Endothelial cell of umbilical vein (primary cell): ENCODE results near the gene CTBP2. TPM values are rescaled to one million over a fixed set of nuclear protein-coding genes. Genes with fewer than 3 reads are reported as not detected.

ENCODE experiments used
- BruUV-seq: library from RNA; stranded (reverse); fragments of 400-500 nt; replicated peaks from 2 replicates; lab custom pipeline; 2021; lab: Mats Ljungman, UMichigan
- CTCF ChIA-PET: fragments of 300-600, 350-600 bp; sonication (Branson Sonifier 250); formaldehyde crosslinking; loops from one replicate; lab custom pipeline; 2021; ENCODE audit warnings: antibody characterized with exemption, inconsistent platforms; lab: Charles Lee
- POLR2A ChIA-PET: fragments of 300-600, 350-600 bp; sonication (Branson Sonifier 250); formaldehyde crosslinking; loops from one replicate; lab custom pipeline; 2021; ENCODE audit warnings: antibody characterized with exemption, inconsistent platforms; lab: Charles Lee
- DNase-seq: peaks from one replicate; pipeline ENCODE4 v3.0.0-alpha.2; 2011; ENCODE audit warnings: low read depth, low spot score
- FAIRE-seq: peaks from 2 replicates; lab custom pipeline; 2011; peaks lifted over from hg19 to GRCh38; lab: Jason Lieb, UNC
- H2AFZ ChIP-seq: 2 replicates; pipeline ENCODE4 v1.6.0; 2012; ENCODE audit warnings: low read depth, low read length, control low read depth, inconsistent platforms
- H3K27ac ChIP-seq: 2 replicates; pipeline ENCODE4 v1.5.1; 2011; ENCODE audit warnings: low read depth, mild to moderate bottlenecking, control low read depth, low read length, moderate library complexity; ENCODE audit not compliant: insufficient read depth
- H3K27me3 ChIP-seq, 2 experiments: 2 replicates each; pipeline versions ENCODE4 v1.6.0 to v1.6.1; 2011; ENCODE audit warnings: low read length in 2 of 2, mixed read lengths in 1 of 2; ENCODE audit not compliant: control insufficient read depth in 2 of 2, insufficient read depth in 2 of 2
- H3K36me3 ChIP-seq, 2 experiments: 2 replicates in 1 of 2; 3 replicates in 1 of 2; pipeline ENCODE4 v1.5.1; 2011; ENCODE audit warnings: low read length in 2 of 2, mild to moderate bottlenecking in 1 of 2, moderate library complexity in 1 of 2; ENCODE audit not compliant: control insufficient read depth in 2 of 2, insufficient read depth in 2 of 2; ENCODE audit errors: extremely low read depth in 1 of 2
- H3K4me1 ChIP-seq: 3 replicates; pipeline ENCODE4 v1.5.1; 2011; ENCODE audit warnings: mild to moderate bottlenecking, low read length; ENCODE audit not compliant: control insufficient read depth, insufficient read depth; ENCODE audit errors: extremely low read depth
- H3K4me2 ChIP-seq: 2 replicates; pipeline ENCODE4 v1.6.1; 2011; ENCODE audit warnings: low read length, control low read depth, mixed read lengths; ENCODE audit not compliant: insufficient read depth
- H3K4me3 ChIP-seq, 3 experiments: fragments of 200-600 bp in 1 of 3; sonication (generic), shearing (Covaris generic) in 1 of 3; replicated peaks in 1 of 3; 2 replicates each; pipeline ENCODE4 v1.5.1; 2011 to 2016; ENCODE audit warnings: control low read depth in 3 of 3, low read length in 3 of 3, mild to moderate bottlenecking in 2 of 3, inconsistent platforms in 1 of 3, low read depth in 1 of 3, moderate library complexity in 1 of 3; ENCODE audit not compliant: insufficient read depth in 1 of 3
- H3K79me2 ChIP-seq: 2 replicates; pipeline ENCODE4 v1.6.0; 2012; ENCODE audit warnings: low read length, inconsistent platforms; ENCODE audit not compliant: control insufficient read depth, insufficient read depth
- H3K9ac ChIP-seq: replicated peaks from 2 replicates; pipeline ENCODE3; 2011; ENCODE audit warnings: low read length, control low read depth; ENCODE audit not compliant: insufficient read depth; ENCODE audit errors: extremely low read depth
- H3K9me1 ChIP-seq: replicated peaks from 3 replicates; pipeline ENCODE4 v1.6.0; 2011; ENCODE audit warnings: mild to moderate bottlenecking, low read length; ENCODE audit not compliant: control insufficient read depth, insufficient read depth; ENCODE audit errors: extremely low read depth
- H3K9me3 ChIP-seq: replicated peaks from 2 replicates; pipeline ENCODE4 v1.5.1; 2012; ENCODE audit warnings: low read length, inconsistent platforms; ENCODE audit not compliant: control insufficient read depth, insufficient read depth
- H4K20me1 ChIP-seq: replicated peaks from 2 replicates; pipeline ENCODE3; 2011; ENCODE audit warnings: mild to moderate bottlenecking, low read length; ENCODE audit not compliant: control insufficient read depth, insufficient read depth; ENCODE audit errors: extremely low read depth
- EZH2 ChIP-seq: IDR thresholded peaks from 2 replicates; pipeline ENCODE4 v1.6.1; 2012; ENCODE audit warnings: borderline replicate concordance, low read depth, mild to moderate bottlenecking, moderate library complexity, low read length, inconsistent platforms; ENCODE audit not compliant: severe bottlenecking
- FOS ChIP-seq: IDR thresholded peaks from 2 replicates; pipeline ENCODE4 v1.6.1; 2011; ENCODE audit warnings: mild to moderate bottlenecking, low read length, moderate library complexity, borderline replicate concordance; ENCODE audit not compliant: insufficient read depth
- GATA2 ChIP-seq: IDR thresholded peaks from 2 replicates; pipeline ENCODE4 v1.7.0; 2011; ENCODE audit warnings: low read depth, mild to moderate bottlenecking, moderate library complexity, mixed read lengths, low read length; ENCODE audit not compliant: insufficient read length, insufficient read depth
- JUN ChIP-seq: IDR thresholded peaks from 2 replicates; pipeline ENCODE4 v1.6.1; 2011; ENCODE audit warnings: borderline replicate concordance, low read depth; ENCODE audit not compliant: insufficient read length, insufficient read depth
- MYC ChIP-seq: IDR thresholded peaks from one replicate; pipeline ENCODE4 v1.6.1; 2011; ENCODE audit warnings: mild to moderate bottlenecking, low read depth, low read length
- POLR2A ChIP-seq: IDR thresholded peaks from 2 replicates; pipeline ENCODE4 v1.6.1; 2012; ENCODE audit warnings: low read depth, mild to moderate bottlenecking, control low read depth, low read length
- POLR2AphosphoS5 ChIP-seq: IDR thresholded peaks from 2 replicates; pipeline ENCODE4 v1.6.1; 2012; ENCODE audit warnings: low read depth, mild to moderate bottlenecking, control low read depth, low read length, moderate library complexity; ENCODE audit not compliant: insufficient read depth
- dilution Hi-C: fragments of 300-500 bp; cut with MboI; formaldehyde crosslinking; loops from one replicate; pipeline ENCODE4 v1.15.0; 2019; ENCODE audit warnings: low sequenced_read_pairs; ENCODE audit not compliant: extremely low pct_ligation_motif_present
- intact Hi-C: fragments of 100-400 bp; cut with micrococcal nuclease; formaldehyde crosslinking; loops from one replicate; pipeline ENCODE4 v1.10.0; 2022
- polyA plus RNA-seq, 4 experiments: library from polyadenylated mRNA; depleted of rRNA in 3 of 4; stranded (reverse) in 3 of 4; unstranded in 1 of 4; fragments of >200 nt; gene quantifications; 2 replicates each; pipeline versions ENCODE4 v1.2.1 to v1.2.3, GENCODE V29; 2011 to 2012; ENCODE audit warnings: missing spikeins in 1 of 4
- total RNA-seq: library from RNA; stranded (reverse); gene quantifications from 2 replicates; pipeline ENCODE4 v1.2.3, GENCODE V29; 2021
- TF ChIP-seq, protein P1 (sequence below): IDR thresholded peaks from 2 replicates; pipeline ENCODE4 v1.6.1; 2011; ENCODE audit not compliant: insufficient read depth, insufficient read length
- TF ChIP-seq, protein P2 (sequence below), 2 donors: IDR thresholded peaks; 1 replicate in 1 of 2; 2 replicates in 1 of 2; pipeline ENCODE4 v1.5.1; 2011; ENCODE audit warnings: low read length in 2 of 2, mild to moderate bottlenecking in 2 of 2, moderate library complexity in 2 of 2, control low read depth in 1 of 2, inconsistent platforms in 1 of 2, low read depth in 1 of 2; ENCODE audit not compliant: insufficient read depth in 1 of 2; ENCODE audit errors: extremely low read depth in 1 of 2

The CTBP2 gene
- total and polyA plus RNA-seq, 2 donors (not counting 3 experiments of a cell fraction or from before 2014, with no cell fraction given): 118 to 128 TPM

DNA sequence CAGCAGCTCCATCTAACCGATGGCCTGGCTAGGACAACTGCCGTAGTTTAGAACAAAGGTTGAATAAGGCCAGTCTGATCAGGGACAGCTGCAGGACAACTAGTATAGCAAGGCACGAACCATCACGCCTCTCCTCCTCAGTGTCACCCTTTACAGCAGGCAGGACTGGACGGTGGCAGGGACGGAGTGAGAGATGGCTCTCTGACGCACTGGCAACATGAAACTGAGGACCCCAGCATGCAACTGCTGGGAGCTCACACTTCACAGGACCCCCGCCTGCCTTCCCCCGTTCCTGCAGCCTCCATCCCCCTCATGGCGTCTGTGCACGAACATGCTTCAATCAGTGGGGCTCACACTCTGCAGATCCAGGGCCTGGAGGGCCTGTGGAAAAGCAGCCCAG lies 164.8 kb downstream of the CTBP2 start:
- dilution Hi-C loops (no loop called here), intact Hi-C loops (no loop called here)
- no TSS peak for BruUV-seq
- Histone ChIP-seq H3K4me2 (no peak overlapping the region), H4K20me1 (no peaks in the 10 kb centered on the region), H3K27me3 (no peaks in the 10 kb centered on the region), H3K79me2 (peaks cover 3% of the 10 kb centered on the region), H3K36me3 (peaks cover 32 to 73% of the 10 kb centered on the region in 2 experiments), H3K4me1 (no peaks in the 10 kb centered on the region), H3K4me3 (no peak overlapping the region), H3K9me1 (no peaks in the 10 kb centered on the region), H2AFZ (no peak overlapping the region), H3K9ac (no peak overlapping the region), H3K27ac (no peak overlapping the region), H3K9me3 (no peaks in the 10 kb centered on the region)
- TF ChIP-seq MYC: no peak
- no peak for TF ChIP-seq POLR2A
- TF ChIP-seq, protein P1, sequence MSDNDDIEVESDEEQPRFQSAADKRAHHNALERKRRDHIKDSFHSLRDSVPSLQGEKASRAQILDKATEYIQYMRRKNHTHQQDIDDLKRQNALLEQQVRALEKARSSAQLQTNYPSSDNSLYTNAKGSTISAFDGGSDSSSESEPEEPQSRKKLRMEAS: no peak
- no peak for TF ChIP-seq GATA2
- TF ChIP-seq JUN: no peak
- TF ChIP-seq POLR2AphosphoS5: no peak
- TF ChIP-seq FOS: no peak
- TF ChIP-seq, protein P2, sequence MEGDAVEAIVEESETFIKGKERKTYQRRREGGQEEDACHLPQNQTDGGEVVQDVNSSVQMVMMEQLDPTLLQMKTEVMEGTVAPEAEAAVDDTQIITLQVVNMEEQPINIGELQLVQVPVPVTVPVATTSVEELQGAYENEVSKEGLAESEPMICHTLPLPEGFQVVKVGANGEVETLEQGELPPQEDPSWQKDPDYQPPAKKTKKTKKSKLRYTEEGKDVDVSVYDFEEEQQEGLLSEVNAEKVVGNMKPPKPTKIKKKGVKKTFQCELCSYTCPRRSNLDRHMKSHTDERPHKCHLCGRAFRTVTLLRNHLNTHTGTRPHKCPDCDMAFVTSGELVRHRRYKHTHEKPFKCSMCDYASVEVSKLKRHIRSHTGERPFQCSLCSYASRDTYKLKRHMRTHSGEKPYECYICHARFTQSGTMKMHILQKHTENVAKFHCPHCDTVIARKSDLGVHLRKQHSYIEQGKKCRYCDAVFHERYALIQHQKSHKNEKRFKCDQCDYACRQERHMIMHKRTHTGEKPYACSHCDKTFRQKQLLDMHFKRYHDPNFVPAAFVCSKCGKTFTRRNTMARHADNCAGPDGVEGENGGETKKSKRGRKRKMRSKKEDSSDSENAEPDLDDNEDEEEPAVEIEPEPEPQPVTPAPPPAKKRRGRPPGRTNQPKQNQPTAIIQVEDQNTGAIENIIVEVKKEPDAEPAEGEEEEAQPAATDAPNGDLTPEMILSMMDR (IDR thresholded peaks at IDR 0.05; ENCODE audit: extremely low read depth in 1 of 2, insufficient read depth in 1 of 2, low read depth in 1 of 2, low read length in 2 of 2): no peak
- no peak for TF ChIP-seq EZH2
- ChIA-PET CTCF (interaction anchor here (0.8 kb wide), 1 partner anchor 52 kb away, joined by 3 read pairs; no protein-coding TSS in a partner anchor), POLR2A (no interaction called here)
- FAIRE-seq (no peak), DNase-seq (no peak)
